Ectodermal cell (in vitro differentiated cells): ENCODE results near the gene OPRM1.

ENCODE experiments used
- H3K27ac ChIP-seq: 2 replicates; pipeline ENCODE4 v1.7.0; 2013; ENCODE audit warnings: mild to moderate bottlenecking, low read depth, low read length; ENCODE audit not compliant: insufficient read depth, poor library complexity, severe bottlenecking
- H3K27me3 ChIP-seq: 2 replicates; pipeline ENCODE4 v1.7.0; 2013; ENCODE audit warnings: mild to moderate bottlenecking, low read length; ENCODE audit not compliant: insufficient read depth, control insufficient read depth, poor library complexity, severe bottlenecking
- H3K36me3 ChIP-seq: one replicate; pipeline ENCODE4 v1.7.0; 2013; ENCODE audit warnings: low read length; ENCODE audit not compliant: control insufficient read depth, insufficient read depth
- H3K4me1 ChIP-seq: one replicate; pipeline ENCODE4 v1.7.0; 2013; ENCODE audit warnings: low read length; ENCODE audit not compliant: control insufficient read depth, insufficient read depth
- H3K4me3 ChIP-seq: 2 replicates; pipeline ENCODE4 v1.7.0; 2013; ENCODE audit warnings: low read depth, low read length, control low read depth; ENCODE audit not compliant: insufficient read depth
- H3K9me3 ChIP-seq: 2 replicates; pipeline ENCODE4 v1.7.0; 2013; ENCODE audit warnings: mild to moderate bottlenecking, low read length, moderate library complexity; ENCODE audit not compliant: control insufficient read depth
- WGBS, 2 experiments: methylation state at CpG; one replicate each; pipeline ENCODE4 v1.1.7; 2013; ENCODE audit warnings: missing lambda C conversion rate in 2 of 2; 5-methylcytosine and 5-hydroxymethylcytosine counted together

Gene OPRM1

DNA sequence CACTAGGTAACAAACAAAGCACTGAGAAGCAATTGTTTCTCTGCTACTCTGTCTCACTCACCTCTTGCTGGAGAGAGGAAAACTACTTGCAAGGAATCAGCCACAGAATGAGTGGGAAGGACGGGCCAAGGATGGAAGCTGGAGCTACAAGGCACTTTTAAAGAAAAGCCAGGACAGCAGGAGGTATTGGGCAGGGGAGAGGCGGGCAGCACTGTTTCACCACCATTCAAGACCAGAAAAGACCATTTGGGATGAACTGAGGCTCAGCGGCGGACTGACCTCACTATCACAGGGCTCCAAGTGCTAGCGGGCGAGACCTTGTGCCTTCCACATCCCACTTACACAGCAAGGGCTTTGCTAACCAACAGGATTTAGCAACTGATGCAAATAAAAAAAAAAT, 180.2 kb downstream of the OPRM1 start:
- Histone ChIP-seq H3K27ac (peak overlapping the region; percentile 31), H3K27me3 (no peaks in the 10 kb centered on the region), H3K4me3 (no peak overlapping the region), H3K4me1 (peaks cover 16% of the 10 kb centered on the region), H3K9me3 (no peaks in the 10 kb centered on the region), H3K36me3 (no peaks in the 10 kb centered on the region)
- 51 to 63% methylated on average over 5 to 6 of the region's 6 CpGs for WGBS, 2 experiments

DNA sequence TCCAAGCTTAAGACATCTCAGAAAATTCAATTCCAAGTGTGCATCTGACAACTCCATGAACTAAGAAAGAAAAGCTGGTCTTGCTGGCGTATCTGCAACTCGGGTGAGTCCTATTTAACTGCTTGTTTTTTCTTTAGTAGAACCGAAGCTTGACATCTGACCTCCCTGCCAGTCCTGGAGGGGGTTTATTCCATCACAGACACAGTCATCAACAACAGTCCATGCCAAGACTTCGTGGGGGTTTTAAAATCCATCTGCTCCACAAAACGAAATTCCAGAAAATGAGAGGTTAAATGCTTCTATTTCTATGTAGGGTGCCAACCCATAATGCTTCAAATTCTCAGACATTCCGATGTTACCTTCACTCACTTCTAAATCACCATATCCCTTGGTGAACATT, 183.7 kb downstream of the OPRM1 start:
- H3K27ac ChIP-seq, result no peak overlapping the region

GRCh38 chr6:154223296-154223695, 184.3 kb downstream of the OPRM1 start:
- WGBS, 2 experiments, result 88 to 96% methylated on average over 2 of the region's 2 CpGs
- H3K36me3 ChIP-seq, result no peaks in the 10 kb centered on the region
- no peak overlapping the region for H3K4me3 ChIP-seq
- H3K9me3 ChIP-seq, result no peaks in the 10 kb centered on the region
- no peaks in the 10 kb centered on the region for H3K27me3 ChIP-seq
- peaks cover 16% of the 10 kb centered on the region for H3K4me1 ChIP-seq
- no peak overlapping the region for H3K27ac ChIP-seq

More for the DNA sequence above, 183.7 kb downstream of the OPRM1 start:
- H3K9me3 ChIP-seq, result no peaks in the 10 kb centered on the region
- H3K4me3 ChIP-seq, result no peak overlapping the region
- 84 to 85% methylated on average over 5 to 6 of the region's 6 CpGs for WGBS, 2 experiments
- H3K4me1 ChIP-seq, result peaks cover 16% of the 10 kb centered on the region
- no peaks in the 10 kb centered on the region for H3K36me3 ChIP-seq
- H3K27me3 ChIP-seq, result no peaks in the 10 kb centered on the region

DNA sequence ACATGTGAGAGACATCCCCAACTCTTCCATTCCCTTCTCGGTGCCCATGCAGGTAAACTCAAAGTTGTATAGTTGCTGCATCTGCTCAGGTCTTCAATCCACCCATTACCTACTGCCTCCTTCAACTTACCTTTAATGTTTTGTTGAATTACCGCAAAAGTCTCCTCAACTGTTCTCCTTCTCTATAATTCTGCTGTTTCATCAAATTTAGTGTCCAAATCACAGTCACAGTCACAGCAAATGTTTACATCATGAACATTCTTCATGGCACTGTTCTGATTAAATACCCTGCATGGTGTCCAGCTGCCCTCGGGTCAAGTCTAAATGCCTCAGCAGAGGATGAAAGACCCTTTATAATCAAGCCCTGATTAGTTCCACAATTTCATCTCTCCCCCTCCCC, 187.4 kb downstream of the OPRM1 start:
- Histone ChIP-seq H3K27me3 (no peaks in the 10 kb centered on the region), H3K4me1 (peaks cover 4% of the 10 kb centered on the region), H3K27ac (no peak overlapping the region), H3K9me3 (no peaks in the 10 kb centered on the region), H3K36me3 (no peaks in the 10 kb centered on the region), H3K4me3 (no peak overlapping the region)
- 93 to 94% methylated on average over 3 of the region's 3 CpGs for WGBS, 2 experiments

DNA sequence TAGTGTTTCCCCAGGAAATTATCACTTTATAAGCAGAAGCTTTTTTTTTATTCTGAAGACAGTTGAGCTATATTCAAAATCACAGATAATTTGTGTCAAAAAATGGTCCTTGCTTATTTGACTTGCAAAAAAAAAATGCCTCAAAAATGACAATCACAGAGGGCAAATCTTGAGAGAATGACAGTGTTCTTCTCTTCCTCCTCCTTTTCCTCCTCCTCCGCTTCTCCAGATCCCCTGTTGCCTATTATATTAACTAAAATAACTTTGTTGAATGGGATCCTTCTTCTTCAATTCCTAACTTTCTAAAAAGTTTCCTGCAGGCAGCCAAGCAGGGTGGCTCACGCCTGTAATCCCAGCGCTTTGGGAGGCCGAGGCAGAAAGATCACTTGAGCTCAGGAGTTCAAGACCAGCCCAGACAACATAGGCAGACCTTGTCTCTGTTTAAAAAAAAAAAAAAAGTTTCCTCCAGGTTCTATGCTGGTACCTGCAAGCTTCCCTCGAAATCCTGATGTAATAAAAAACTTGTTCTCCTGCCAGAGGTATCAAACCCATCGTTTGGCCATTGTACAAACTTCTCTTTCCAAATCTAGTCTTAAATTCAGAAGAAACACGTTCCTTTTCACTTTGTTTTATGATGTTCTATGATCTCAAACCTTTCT, 189.0 kb downstream of the OPRM1 start:
- 84 to 85% methylated on average over 6 to 7 of the region's 7 CpGs for WGBS, 2 experiments
- Histone ChIP-seq H3K4me3 (no peak overlapping the region), H3K9me3 (no peaks in the 10 kb centered on the region), H3K4me1 (no peaks in the 10 kb centered on the region), H3K36me3 (no peaks in the 10 kb centered on the region), H3K27ac (no peak overlapping the region), H3K27me3 (no peaks in the 10 kb centered on the region)

GRCh38 chr6:154228521-154228905, 189.5 kb downstream of the OPRM1 start:
- Histone ChIP-seq H3K27me3 (no peaks in the 10 kb centered on the region), H3K27ac (no peak overlapping the region), H3K4me1 (no peaks in the 10 kb centered on the region), H3K4me3 (no peak overlapping the region), H3K36me3 (no peaks in the 10 kb centered on the region), H3K9me3 (no peaks in the 10 kb centered on the region)
- WGBS, 2 experiments, result 90 to 93% methylated on average over 4 of the region's 4 CpGs

GRCh38 chr6:154229786-154230185, 190.7 kb downstream of the OPRM1 start:
- no peaks in the 10 kb centered on the region for H3K9me3 ChIP-seq
- H3K4me1 ChIP-seq, result no peaks in the 10 kb centered on the region
- no peaks in the 10 kb centered on the region for H3K36me3 ChIP-seq
- H3K4me3 ChIP-seq, result no peak overlapping the region
- H3K27me3 ChIP-seq, result no peaks in the 10 kb centered on the region
- H3K27ac ChIP-seq, result no peak overlapping the region
- WGBS, 2 experiments, result 87% methylated on average over 6 of the region's 6 CpGs

DNA sequence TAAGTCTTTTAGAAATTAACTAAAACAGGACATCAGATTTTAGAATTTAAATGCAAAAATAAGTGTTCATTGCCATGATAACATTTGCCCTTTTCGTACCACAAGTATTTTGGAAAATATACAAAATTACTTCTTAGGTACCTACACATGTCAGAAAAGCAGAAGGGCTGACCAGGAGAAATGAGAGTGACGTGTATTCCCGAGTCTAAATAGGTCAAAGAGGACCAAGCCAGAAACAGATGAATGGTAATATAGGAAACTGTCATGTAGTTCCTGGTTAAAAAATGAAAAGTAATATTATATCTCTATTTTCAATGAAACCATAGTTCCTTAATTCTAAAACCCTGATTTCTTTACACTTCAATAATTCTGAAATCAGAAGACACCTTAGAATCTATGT, 191.4 kb downstream of the OPRM1 start:
- H3K4me1 ChIP-seq, result no peaks in the 10 kb centered on the region
- WGBS, 2 experiments, result 84 to 94% methylated on average over 2 to 3 of the region's 3 CpGs
- H3K36me3 ChIP-seq, result no peaks in the 10 kb centered on the region
- H3K4me3 ChIP-seq, result no peak overlapping the region
- H3K27ac ChIP-seq, result no peak overlapping the region
- no peaks in the 10 kb centered on the region for H3K9me3 ChIP-seq
- H3K27me3 ChIP-seq, result no peaks in the 10 kb centered on the region

DNA sequence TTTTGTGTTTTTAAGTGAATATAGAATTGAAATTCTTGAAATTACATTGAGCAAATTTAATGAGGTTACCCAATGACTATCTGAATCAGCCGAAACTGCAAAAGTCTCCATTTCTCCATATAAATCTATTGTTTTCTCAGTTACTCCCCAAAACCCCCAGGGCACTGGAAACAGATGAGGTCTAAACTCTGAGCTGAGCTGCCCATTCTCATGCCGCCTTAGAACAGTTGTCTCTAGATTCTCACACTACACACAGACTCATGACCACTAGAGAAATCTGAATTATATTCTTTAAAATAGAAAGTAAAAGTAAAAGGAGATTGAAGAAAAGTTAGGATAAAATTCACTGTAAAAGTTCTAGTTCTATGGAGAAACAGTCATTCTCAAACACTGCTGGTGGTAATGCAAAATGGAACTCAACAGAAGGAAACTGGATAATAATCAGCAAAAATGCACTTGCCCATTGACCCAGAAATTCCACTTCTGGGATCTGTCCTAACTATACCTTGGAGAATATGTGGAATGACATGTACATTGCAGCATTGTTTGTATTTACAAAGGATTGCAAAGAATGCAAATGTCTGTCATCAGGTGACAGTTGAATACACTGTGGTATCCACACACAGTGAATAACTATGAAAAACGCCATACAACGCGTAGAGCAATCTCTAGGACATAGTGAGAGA, 192.0 kb downstream of the OPRM1 start:
- no peaks in the 10 kb centered on the region for H3K9me3 ChIP-seq
- H3K4me1 ChIP-seq, result no peaks in the 10 kb centered on the region
- no peaks in the 10 kb centered on the region for H3K27me3 ChIP-seq
- no peaks in the 10 kb centered on the region for H3K36me3 ChIP-seq
- H3K4me3 ChIP-seq, result no peak overlapping the region
- 89 to 92% methylated on average over 5 of the region's 5 CpGs for WGBS, 2 experiments
- no peak overlapping the region for H3K27ac ChIP-seq

DNA sequence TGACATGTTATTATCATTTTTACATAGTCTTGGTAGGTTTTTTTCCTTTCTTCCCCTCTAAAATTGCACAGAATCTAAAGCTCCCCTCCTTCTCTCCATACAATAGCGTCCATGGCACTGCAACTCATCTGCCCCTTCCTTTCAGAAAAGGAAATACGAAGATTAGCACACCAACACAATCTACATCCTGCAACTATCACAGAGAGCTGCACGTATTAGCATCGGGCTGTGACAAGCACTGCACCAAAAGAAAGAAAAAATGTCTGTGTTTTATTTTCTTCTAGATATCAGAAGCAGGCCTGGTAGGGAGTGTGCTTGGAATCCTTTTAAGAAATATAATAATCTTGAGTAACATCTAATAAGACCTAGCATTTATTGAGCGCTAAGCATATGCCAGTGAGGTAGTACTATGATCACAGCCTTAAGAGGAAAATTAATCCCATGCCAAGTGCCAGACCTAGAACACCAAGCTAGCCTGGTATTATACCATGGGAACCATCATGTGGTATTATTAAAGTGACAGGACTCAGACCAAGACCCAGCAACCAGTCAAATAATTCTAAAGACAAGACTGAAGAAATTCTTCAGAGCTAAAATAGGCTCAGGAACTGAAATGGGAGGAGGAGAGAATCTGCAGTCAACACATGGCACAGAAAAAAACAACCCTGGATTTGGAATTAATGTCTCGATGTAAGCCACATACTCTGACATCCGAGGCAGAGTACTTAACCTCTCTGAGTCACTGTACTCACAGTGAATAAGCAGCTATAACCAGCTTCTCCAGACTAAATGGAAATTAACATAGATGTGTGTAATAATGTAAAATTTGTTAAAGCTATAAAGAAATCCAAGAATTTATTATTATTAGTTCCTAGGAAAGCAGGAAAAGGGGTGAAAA, 193.2 kb downstream of the OPRM1 start:
- Histone ChIP-seq H3K36me3 (no peaks in the 10 kb centered on the region), H3K4me1 (no peaks in the 10 kb centered on the region), H3K9me3 (no peaks in the 10 kb centered on the region), H3K4me3 (no peak overlapping the region), H3K27me3 (no peaks in the 10 kb centered on the region), H3K27ac (no peak overlapping the region)
- 93 to 94% methylated on average over 5 to 7 of the region's 7 CpGs for WGBS, 2 experiments
